ENCODE data around the gene KCNK10.
"Not testable (repeated sequence)": the region's sequence is repeated elsewhere in the genome, so short reads cannot be mapped to it uniquely, and the experiment has no call there.

Gene KCNK10

GRCh38 chr14:88266474-88266873 lies 56.6 kb downstream of the KCNK10 start:
- no peak for DNase-seq (ENCODE audit: low spot score)

- DNase-seq (ENCODE audit: low spot score), result no peak
These were observed 59.0 kb downstream of the KCNK10 start for GRCh38 chr14:88264116-88264515.

GRCh38 chr14:88261302-88261701 lies 61.8 kb downstream of the KCNK10 start:
- DNase-seq (ENCODE audit: low spot score), result not testable (repeated sequence)

GRCh38 chr14:88258021-88258420 lies 65.0 kb downstream of the KCNK10 start:
- DNase-seq (ENCODE audit: low spot score), result peak; percentile 50

GRCh38 chr14:88256997-88257950 lies 65.8 kb downstream of the KCNK10 start:
- DNase-seq (ENCODE audit: low spot score), result no peak

GRCh38 chr14:88255798-88256197 lies 67.3 kb downstream of the KCNK10 start:
- DNase-seq (ENCODE audit: low spot score), result no peak

GRCh38 chr14:88255196-88255595 lies 67.9 kb downstream of the KCNK10 start:
- DNase-seq (ENCODE audit: low spot score), result no peak

GRCh38 chr14:88252498-88252897 lies 70.6 kb downstream of the KCNK10 start:
- no peak for DNase-seq (ENCODE audit: low spot score)

GRCh38 chr14:88251650-88252049 lies 71.4 kb downstream of the KCNK10 start:
- DNase-seq (ENCODE audit: low spot score), result no peak

- no peak for DNase-seq (ENCODE audit: low spot score)
These were observed 73.8 kb downstream of the KCNK10 start for GRCh38 chr14:88249266-88249665.

GRCh38 chr14:88248606-88249005 lies 74.5 kb downstream of the KCNK10 start:
- peak; percentile 21 for DNase-seq (ENCODE audit: low spot score)

- no peak for DNase-seq (ENCODE audit: low spot score)
These were observed 75.8 kb downstream of the KCNK10 start for GRCh38 chr14:88247228-88247627.

- DNase-seq (ENCODE audit: low spot score), result no peak
These were observed 77.7 kb downstream of the KCNK10 start for GRCh38 chr14:88245321-88245720.

- DNase-seq (ENCODE audit: low spot score), result no peak
These were observed 79.1 kb downstream of the KCNK10 start for GRCh38 chr14:88243946-88244345.

GRCh38 chr14:88242446-88242845 lies 80.6 kb downstream of the KCNK10 start:
- DNase-seq (ENCODE audit: low spot score), result no peak

GRCh38 chr14:88241810-88242209 lies 81.3 kb downstream of the KCNK10 start:
- no peak for DNase-seq (ENCODE audit: low spot score)

GRCh38 chr14:88234442-88234841 lies 88.6 kb downstream of the KCNK10 start:
- no peak for DNase-seq (ENCODE audit: low spot score)

GRCh38 chr14:88233915-88234314 lies 89.2 kb downstream of the KCNK10 start:
- DNase-seq (ENCODE audit: low spot score), result no peak

- DNase-seq (ENCODE audit: low spot score), result no peak
These were observed 90.3 kb downstream of the KCNK10 start for GRCh38 chr14:88232771-88233170.

- no peak for DNase-seq (ENCODE audit: low spot score)
These were observed 91.5 kb downstream of the KCNK10 start for GRCh38 chr14:88231603-88232002.

- no peak for DNase-seq (ENCODE audit: low spot score)
These were observed 93.6 kb downstream of the KCNK10 start for GRCh38 chr14:88229428-88229827.

GRCh38 chr14:88228522-88229236 lies 94.4 kb downstream of the KCNK10 start:
- DNase-seq (ENCODE audit: low spot score), result no peak

- no peak for DNase-seq (ENCODE audit: low spot score)
These were observed 95.4 kb downstream of the KCNK10 start for GRCh38 chr14:88227693-88228092.
